ENCODE measurements around the gene AFF3. TPM values are rescaled to one million over a fixed set of nuclear protein-coding genes. Genes with fewer than 3 reads are reported as not detected.
"Not testable (repeated sequence)": the region's sequence is repeated elsewhere in the genome, so short reads cannot be mapped to it uniquely, and the experiment has no call there.

Gene AFF3
- total RNA-seq, 1 experiment from 2014 or later: not detected

DNA sequence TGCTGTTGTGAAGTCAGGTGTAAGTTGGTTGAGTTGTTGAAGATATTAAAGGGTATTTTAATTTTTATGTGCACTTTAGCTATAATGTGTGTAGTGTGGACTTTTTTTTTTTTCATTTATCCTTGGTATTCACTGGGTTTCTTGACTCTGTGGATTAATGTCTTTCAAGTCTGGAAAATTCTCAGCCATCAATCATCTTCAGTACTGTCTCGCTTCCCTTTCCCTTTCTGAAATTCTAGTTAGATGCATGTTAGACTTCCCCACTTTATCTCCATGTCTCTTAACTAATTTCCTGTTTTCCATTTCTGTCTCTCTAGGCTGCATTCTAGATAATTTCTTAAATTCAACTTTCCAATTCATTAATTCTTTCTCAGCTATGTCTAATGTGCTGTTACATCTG lies 404.9 kb downstream of the AFF3 start:
- peaks cover 19% of the 10 kb centered on the region for H3K27me3 Mint-ChIP-seq (ENCODE audit: unreplicated experiment)
- no peak overlapping the region for H3K27ac Mint-ChIP-seq (ENCODE audit: unreplicated experiment)
- CTCF ChIA-PET: no interaction called here
- BruUV-seq (replicated peaks): no TSS peak
- H3K9me3 Mint-ChIP-seq (ENCODE audit: low read depth, unreplicated experiment): no peaks in the 10 kb centered on the region
- H3K4me1 Mint-ChIP-seq (ENCODE audit: low read depth, unreplicated experiment): peaks cover 10% of the 10 kb centered on the region
- no peak for TF ChIP-seq CTCF (IDR thresholded peaks at IDR 0.05; ENCODE audit: unreplicated experiment)
- no peak for DNase-seq
- intact Hi-C loops (cut with micrococcal nuclease; ENCODE audit: unreplicated experiment): no loop called here
- H3K4me3 Mint-ChIP-seq (ENCODE audit: low read depth, unreplicated experiment): no peak overlapping the region
- H3K36me3 Mint-ChIP-seq (ENCODE audit: insufficient read depth, unreplicated experiment): no peaks in the 10 kb centered on the region

DNA sequence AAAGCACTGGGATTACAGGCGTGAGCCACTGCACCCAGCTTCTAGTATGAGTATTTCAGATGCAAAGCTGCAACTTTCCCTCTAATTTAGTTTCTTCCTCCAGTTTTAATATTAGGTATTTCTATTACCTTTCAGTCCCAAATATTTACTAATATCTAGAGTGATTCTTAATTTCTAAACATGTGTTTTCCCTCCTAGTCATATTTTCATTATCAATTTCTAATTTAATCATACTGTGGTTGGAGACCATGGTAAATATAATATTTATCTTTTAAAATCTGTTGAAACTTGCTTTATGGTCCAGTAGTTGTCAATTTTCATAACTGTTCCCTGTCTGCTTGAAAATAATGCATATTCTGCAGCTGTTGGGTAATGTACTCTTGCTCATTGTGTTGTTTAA lies 406.6 kb downstream of the AFF3 start:
- TF ChIP-seq CTCF (IDR thresholded peaks at IDR 0.05; ENCODE audit: unreplicated experiment): no peak

DNA sequence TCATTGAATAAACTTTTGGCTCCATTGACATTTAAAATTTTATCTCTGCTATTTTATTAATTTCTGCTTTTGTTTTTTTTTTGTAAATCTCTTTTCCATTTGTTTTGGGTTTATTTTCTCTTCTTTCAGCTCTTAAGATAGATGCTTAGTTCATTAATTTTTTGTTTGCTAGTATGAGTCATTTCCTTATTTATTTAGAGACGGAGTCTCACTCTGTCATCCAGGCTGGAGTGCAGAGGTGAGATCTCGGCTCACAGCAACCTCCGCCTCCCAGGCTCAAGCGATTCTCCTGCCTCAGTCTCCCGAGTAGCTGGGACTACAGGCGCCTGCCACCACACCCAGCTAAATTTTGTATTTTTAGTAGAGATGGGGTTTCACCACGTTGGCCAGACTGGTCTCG lies 407.1 kb downstream of the AFF3 start:
- intact Hi-C loops (cut with micrococcal nuclease; ENCODE audit: unreplicated experiment); H3K4me1 Mint-ChIP-seq (ENCODE audit: low read depth, unreplicated experiment); H3K36me3 Mint-ChIP-seq (ENCODE audit: insufficient read depth, unreplicated experiment); DNase-seq; BruUV-seq (replicated peaks); H3K9me3 Mint-ChIP-seq (ENCODE audit: low read depth, unreplicated experiment); CTCF ChIA-PET; H3K27ac Mint-ChIP-seq (ENCODE audit: unreplicated experiment); H3K4me3 Mint-ChIP-seq (ENCODE audit: low read depth, unreplicated experiment): not testable (repeated sequence)
- peaks cover 15% of the 10 kb centered on the region for H3K27me3 Mint-ChIP-seq (ENCODE audit: unreplicated experiment)

More for the DNA sequence above, 406.6 kb downstream of the AFF3 start:
- H3K4me1 Mint-ChIP-seq (ENCODE audit: low read depth, unreplicated experiment): peaks cover 10% of the 10 kb centered on the region
- CTCF ChIA-PET: interaction anchor here (0.7 kb wide), 1 partner anchor 202 kb away, joined by 5 read pairs; no protein-coding TSS in a partner anchor
- no peaks in the 10 kb centered on the region for H3K36me3 Mint-ChIP-seq (ENCODE audit: insufficient read depth, unreplicated experiment)
- no peak for DNase-seq
- H3K4me3 Mint-ChIP-seq (ENCODE audit: low read depth, unreplicated experiment): no peak overlapping the region
- H3K9me3 Mint-ChIP-seq (ENCODE audit: low read depth, unreplicated experiment): no peaks in the 10 kb centered on the region
- BruUV-seq (replicated peaks): no TSS peak
- H3K27me3 Mint-ChIP-seq (ENCODE audit: unreplicated experiment): peaks cover 15% of the 10 kb centered on the region
- intact Hi-C loops (cut with micrococcal nuclease; ENCODE audit: unreplicated experiment): no loop called here
- H3K27ac Mint-ChIP-seq (ENCODE audit: unreplicated experiment): no peak overlapping the region

DNA sequence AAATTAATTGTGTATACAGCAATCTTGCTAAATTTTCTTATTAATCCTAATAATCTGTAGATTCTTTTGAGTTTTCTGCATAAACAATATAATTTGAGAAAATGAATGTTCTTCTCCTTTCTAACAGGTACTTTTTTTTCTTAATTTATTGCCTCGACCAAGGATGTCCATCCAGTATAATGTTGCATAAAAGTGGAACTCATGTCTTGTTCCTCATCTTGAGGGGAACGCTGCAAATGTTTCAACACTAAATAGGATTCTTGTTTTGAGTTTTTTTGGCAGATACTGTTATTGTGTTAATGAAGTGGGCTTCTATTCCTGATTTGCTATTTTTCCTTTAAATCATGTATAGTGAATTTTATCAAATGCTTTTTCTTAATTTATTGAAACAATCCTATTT lies 408.2 kb downstream of the AFF3 start:
- peaks cover 10% of the 10 kb centered on the region for H3K4me1 Mint-ChIP-seq (ENCODE audit: low read depth, unreplicated experiment)
- H3K9me3 Mint-ChIP-seq (ENCODE audit: low read depth, unreplicated experiment): no peaks in the 10 kb centered on the region
- peaks cover 15% of the 10 kb centered on the region for H3K27me3 Mint-ChIP-seq (ENCODE audit: unreplicated experiment)
- H3K27ac Mint-ChIP-seq (ENCODE audit: unreplicated experiment): no peak overlapping the region
- intact Hi-C loops (cut with micrococcal nuclease; ENCODE audit: unreplicated experiment): no loop called here
- H3K4me3 Mint-ChIP-seq (ENCODE audit: low read depth, unreplicated experiment): no peak overlapping the region
- CTCF ChIA-PET: no interaction called here
- BruUV-seq (replicated peaks): no TSS peak
- no peaks in the 10 kb centered on the region for H3K36me3 Mint-ChIP-seq (ENCODE audit: insufficient read depth, unreplicated experiment)
- no peak for TF ChIP-seq CTCF (IDR thresholded peaks at IDR 0.05; ENCODE audit: unreplicated experiment)
- no peak for DNase-seq

GRCh38 chr2:99729104-99730025 lies 413.0 kb downstream of the AFF3 start:
- BruUV-seq (replicated peaks): no TSS peak
- H3K4me1 Mint-ChIP-seq (ENCODE audit: low read depth, unreplicated experiment): no peaks in the 10 kb centered on the region
- intact Hi-C loops (cut with micrococcal nuclease; ENCODE audit: unreplicated experiment): loop anchor here (5.0 kb wide), 1 partner anchor 533 kb away; no protein-coding TSS in a partner anchor
- no peak overlapping the region for H3K4me3 Mint-ChIP-seq (ENCODE audit: low read depth, unreplicated experiment)
- no peaks in the 10 kb centered on the region for H3K9me3 Mint-ChIP-seq (ENCODE audit: low read depth, unreplicated experiment)
- no peak for DNase-seq
- no peak for TF ChIP-seq CTCF (IDR thresholded peaks at IDR 0.05; ENCODE audit: unreplicated experiment)
- no peak overlapping the region for H3K27ac Mint-ChIP-seq (ENCODE audit: unreplicated experiment)
- H3K27me3 Mint-ChIP-seq (ENCODE audit: unreplicated experiment): no peaks in the 10 kb centered on the region
- CTCF ChIA-PET: interaction anchor here (0.6 kb wide), 1 partner anchor 31 kb away, joined by 7 read pairs; no protein-coding TSS in a partner anchor
- no peaks in the 10 kb centered on the region for H3K36me3 Mint-ChIP-seq (ENCODE audit: insufficient read depth, unreplicated experiment)

All from Calu3 (cell line).